GM03348 (cell line): ENCODE data around the gene FGFRL1.

Experiments used
- DNase-seq: peaks from one replicate; pipeline ENCODE4 v3.0.0; 2012; ENCODE audit warnings: low spot score

FGFRL1 gene

GRCh38 chr4:1011022-1011665 lies at the start of gene FGFRL1:
TSS of gene FGFRL1 (plus strand) at chr4:1011626. CDS start at chr4:1012486, 860 bp downstream.
- peak; percentile 98 for DNase-seq

- no peak for DNase-seq
Measured at GRCh38 chr4:962231-963208, 48.9 kb upstream of the FGFRL1 start.

- no peak for DNase-seq
Measured at GRCh38 chr4:963276-964225, 47.9 kb upstream of the FGFRL1 start.

GRCh38 chr4:964346-965025 lies 46.9 kb upstream of the FGFRL1 start:
- DNase-seq: no peak

GRCh38 chr4:965048-965765 lies 46.2 kb upstream of the FGFRL1 start:
- no peak for DNase-seq

- no peak for DNase-seq
Measured at GRCh38 chr4:965766-966134, 45.7 kb upstream of the FGFRL1 start.

- no peak for DNase-seq
Measured at GRCh38 chr4:966266-967112, 44.9 kb upstream of the FGFRL1 start.

GRCh38 chr4:967113-968104 lies 44.0 kb upstream of the FGFRL1 start:
- DNase-seq: no peak

GRCh38 chr4:968221-968620 lies 43.2 kb upstream of the FGFRL1 start:
- no peak for DNase-seq

- no peak for DNase-seq
Measured at GRCh38 chr4:968621-969394, 42.6 kb upstream of the FGFRL1 start.

GRCh38 chr4:970046-970745 lies 41.2 kb upstream of the FGFRL1 start:
- no peak for DNase-seq

GRCh38 chr4:970854-971520 lies 40.4 kb upstream of the FGFRL1 start:
- no peak for DNase-seq

- no peak for DNase-seq
Measured at GRCh38 chr4:971666-972500, 39.5 kb upstream of the FGFRL1 start.

- peak; percentile 74 for DNase-seq
Measured at GRCh38 chr4:972651-973424, 38.6 kb upstream of the FGFRL1 start.
